GM19035 (cell line): ENCODE data around the gene ATOX1.
"Not testable (repeated sequence)": the region's sequence is repeated elsewhere in the genome, so short reads cannot be mapped to it uniquely, and the experiment has no call there.

ENCODE experiments used
- ATAC-seq: cut with Tn5 transposase; IDR thresholded peaks from one replicate; pipeline ENCODE4 v1.9.1; 2021; ENCODE audit not compliant: unreplicated experiment

Gene ATOX1

GRCh38 chr5:151699071-151699901 is 59.1 kb downstream of the ATOX1 start:
- no peak for ATAC-seq

GRCh38 chr5:151698081-151698480 is 60.4 kb downstream of the ATOX1 start:
- ATAC-seq, result not testable (repeated sequence)

DNA sequence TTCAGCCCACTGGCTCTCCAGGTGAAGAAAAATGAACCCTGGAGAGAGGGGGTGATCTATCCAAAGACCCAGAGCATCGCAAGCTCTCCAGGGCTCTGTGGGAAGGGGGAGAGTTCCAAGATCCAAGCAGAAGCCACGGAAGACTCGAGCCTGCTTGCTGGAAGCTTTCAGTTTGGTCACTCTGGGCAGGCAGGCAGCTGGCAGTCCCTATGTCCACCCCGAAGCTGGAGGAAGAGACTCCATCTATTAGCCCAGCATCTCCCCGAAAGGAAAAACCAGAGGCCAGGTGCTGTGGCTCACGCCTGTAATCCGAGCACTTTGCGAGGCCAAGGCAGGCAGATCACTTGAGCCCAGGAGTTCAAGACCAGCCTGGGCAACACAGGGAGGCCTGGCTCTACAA is 61.0 kb downstream of the ATOX1 start:
- ATAC-seq, result no peak

- ATAC-seq, result no peak
Measured at GRCh38 chr5:151696470-151697061, 61.9 kb downstream of the ATOX1 start.

- no peak for ATAC-seq
Measured at GRCh38 chr5:151695464-151695863, 63.0 kb downstream of the ATOX1 start.

DNA sequence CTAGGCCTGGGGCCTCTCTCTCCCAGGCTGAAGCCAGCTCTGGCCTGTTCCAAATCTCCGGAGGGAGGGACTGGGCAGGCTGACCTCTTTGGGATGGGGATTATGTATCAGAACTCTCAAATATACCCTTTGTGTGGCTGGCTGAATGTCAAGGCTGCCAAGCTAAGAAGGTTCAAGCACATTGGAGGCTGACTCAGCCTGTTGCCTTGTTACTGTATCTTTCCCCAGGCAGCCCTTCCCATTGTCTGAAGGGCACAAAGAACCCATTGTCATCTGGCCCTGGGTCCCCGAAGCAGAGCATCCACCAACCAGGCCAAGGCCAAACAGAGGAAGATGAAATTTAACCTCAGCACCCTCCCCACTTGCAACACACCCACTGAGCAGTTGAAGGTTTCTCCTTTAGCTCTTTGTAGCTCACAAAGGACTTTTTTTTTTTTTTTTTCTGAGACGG is 64.4 kb downstream of the ATOX1 start:
- ATAC-seq, result no peak
